AG04450 (cell line): ENCODE data around the gene FSHB. TPM values are rescaled to one million over a fixed set of nuclear protein-coding genes. Genes with fewer than 3 reads are reported as not detected.
A peak's percentile ranks its signal among the peaks of the same experiment; 100 is the strongest.
"Not testable (repeated sequence)": the region's sequence is repeated elsewhere in the genome, so short reads cannot be mapped to it uniquely, and the experiment has no call there.

Source experiments
- CTCF ChIA-PET: fragments of 300-600, 350-600 bp; formaldehyde crosslinking; extraction: SDS; loops from one replicate; lab custom pipeline; 2022; ENCODE audit warnings: antibody characterized with exemption, inconsistent platforms; lab: Charles Lee
- POLR2A ChIA-PET: fragments of 350-600 bp; formaldehyde crosslinking; extraction: SDS; loops from one replicate; lab custom pipeline; 2021; ENCODE audit warnings: antibody characterized with exemption, inconsistent platforms; lab: Yijun Ruan, JAX
- DNase-seq: peaks from one replicate; pipeline ENCODE4 v3.0.0-alpha.2; 2011; ENCODE audit warnings: low read depth, low spot score
- H3K27ac ChIP-seq: one replicate; pipeline ENCODE4 v1.5.1; 2012; ENCODE audit warnings: low read depth, low read length, control low read depth
- H3K27me3 ChIP-seq: one replicate; pipeline ENCODE4 v1.6.0; 2012; ENCODE audit warnings: low read length; ENCODE audit not compliant: control insufficient read depth, insufficient read depth
- H3K4me3 ChIP-seq: 2 replicates; pipeline ENCODE4 v1.5.1; 2011; ENCODE audit warnings: mild to moderate bottlenecking, low read depth, low read length, control low read depth
- H3K9me3 ChIP-seq: 2 replicates; pipeline ENCODE4 v1.5.1; 2012; ENCODE audit warnings: low read length; ENCODE audit not compliant: control insufficient read depth, insufficient read depth
- CTCF ChIP-seq: IDR thresholded peaks from 2 replicates; pipeline ENCODE4 v1.5.1; 2011; ENCODE audit warnings: low read depth, low read length, control low read depth, inconsistent platforms
- polyA minus RNA-seq: library from RNA; depleted of rRNA, polyadenylated mRNA; stranded (reverse); fragments of >200 nt; gene quantifications from 2 replicates; pipeline ENCODE4 v1.2.3, GENCODE V29; 2011; rRNA and poly(A)+ RNA removed
- polyA plus RNA-seq: library from polyadenylated mRNA; depleted of rRNA; stranded (reverse); fragments of >200 nt; gene quantifications from 2 replicates; pipeline ENCODE4 v1.2.3, GENCODE V29; 2011; rRNA removed

The FSHB gene
- polyA plus RNA-seq (not detected in 2 replicates), polyA minus RNA-seq (not detected in 2 replicates)

GRCh38 chr11:30230714-30231113 lies at the start of gene FSHB:
FSHB (plus strand) TSS chr11:30231014; CDS start chr11:30231903, 889 bp downstream.
- no peak for DNase-seq
- Histone ChIP-seq H3K4me3 (no peak within 1 kb of the TSS), H3K27ac (no peak within 1 kb of the TSS), H3K9me3 (no peaks in the 10 kb centered on the region), H3K27me3 (no peaks in the 10 kb centered on the region)
- POLR2A ChIA-PET = no interaction called here
- CTCF ChIA-PET = interaction anchor here (0.6 kb wide), 1 partner anchor 31 kb away, joined by 3 read pairs; no protein-coding TSS in a partner anchor
- TF ChIP-seq CTCF = no peak

- no peak overlapping the region for H3K4me3 ChIP-seq
- TF ChIP-seq CTCF = no peak
- no peaks in the 10 kb centered on the region for H3K27me3 ChIP-seq
- no peak overlapping the region for H3K27ac ChIP-seq
- POLR2A ChIA-PET = no interaction called here
- CTCF ChIA-PET = interaction anchor here (1.3 to 2.0 kb wide), 2 partner anchors 10 to 43 kb away, joined by 3 to 6 read pairs; no protein-coding TSS in a partner anchor
- H3K9me3 ChIP-seq = no peaks in the 10 kb centered on the region
- DNase-seq = no peak
Observed at GRCh38 chr11:30186748-30187147, 44.1 kb upstream of the FSHB start.

GRCh38 chr11:30192620-30193019 lies 38.2 kb upstream of the FSHB start:
- TF ChIP-seq CTCF = no peak
- ChIA-PET POLR2A (no interaction called here), CTCF (interaction anchor here (1.4 kb wide), 1 partner anchor 64 kb away, joined by 4 read pairs; no protein-coding TSS in a partner anchor)
- Histone ChIP-seq H3K9me3 (no peaks in the 10 kb centered on the region), H3K27me3 (no peaks in the 10 kb centered on the region), H3K27ac (no peak overlapping the region), H3K4me3 (no peak overlapping the region)
- DNase-seq = no peak

GRCh38 chr11:30196400-30197206 lies 34.2 kb upstream of the FSHB start:
- POLR2A ChIA-PET = no interaction called here
- H3K9me3 ChIP-seq = no peaks in the 10 kb centered on the region
- H3K27me3 ChIP-seq = no peaks in the 10 kb centered on the region
- no peak overlapping the region for H3K4me3 ChIP-seq
- no peak for DNase-seq
- no peak overlapping the region for H3K27ac ChIP-seq
- peak; percentile 83 for TF ChIP-seq CTCF
- CTCF ChIA-PET = interaction anchor here (0.7 to 2.2 kb wide), 13 partner anchors 10 to 852 kb away, joined by 3 to 8 read pairs (median 3); no protein-coding TSS in a partner anchor

- no peak for DNase-seq
- POLR2A ChIA-PET = no interaction called here
- CTCF ChIA-PET = interaction anchor here (2.2 kb wide), 2 partner anchors 55 to 765 kb away, joined by 7 to 8 read pairs; no protein-coding TSS in a partner anchor
- H3K4me3 ChIP-seq = no peak overlapping the region
- no peak overlapping the region for H3K27ac ChIP-seq
- H3K9me3 ChIP-seq = no peaks in the 10 kb centered on the region
- no peak for TF ChIP-seq CTCF
- no peaks in the 10 kb centered on the region for H3K27me3 ChIP-seq
Observed at GRCh38 chr11:30197869-30198268, 32.9 kb upstream of the FSHB start.

- CTCF ChIA-PET, POLR2A ChIA-PET, H3K27me3 ChIP-seq, H3K27ac ChIP-seq, H3K4me3 ChIP-seq, DNase-seq, H3K9me3 ChIP-seq: not testable (repeated sequence)
Observed at GRCh38 chr11:30202989-30203388, 27.8 kb upstream of the FSHB start.
